LNCAP (cell line): ENCODE data around the gene GAS6.

Experiments
- TF ChIP-seq, protein P1 (sequence below): fragments of 450-650 bp; IDR thresholded peaks from 2 replicates; pipeline ENCODE4 v1.5.1; 2017; ENCODE audit warnings: mild to moderate bottlenecking

GAS6 gene

DNA sequence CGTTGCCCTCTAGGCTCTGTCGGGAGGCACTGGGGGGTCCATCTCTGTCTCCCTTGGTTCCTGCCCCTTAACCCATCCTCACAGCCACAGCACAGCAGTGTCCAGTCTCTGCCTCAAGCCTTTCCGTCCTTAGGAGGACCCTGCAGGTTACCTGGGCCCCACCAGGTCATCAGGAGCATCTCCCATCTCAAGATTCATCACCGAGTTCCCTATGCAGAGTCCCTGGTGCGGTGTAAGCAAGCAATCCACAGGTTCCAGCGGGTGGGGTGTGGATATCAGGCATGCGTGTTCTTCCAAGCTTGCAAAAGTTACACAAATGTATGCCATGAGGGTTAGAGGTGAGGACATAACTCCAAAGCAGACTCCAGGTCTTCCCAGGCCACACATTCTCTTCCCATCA, 20.9 kb upstream of the GAS6 start:
- TF ChIP-seq, protein P1, sequence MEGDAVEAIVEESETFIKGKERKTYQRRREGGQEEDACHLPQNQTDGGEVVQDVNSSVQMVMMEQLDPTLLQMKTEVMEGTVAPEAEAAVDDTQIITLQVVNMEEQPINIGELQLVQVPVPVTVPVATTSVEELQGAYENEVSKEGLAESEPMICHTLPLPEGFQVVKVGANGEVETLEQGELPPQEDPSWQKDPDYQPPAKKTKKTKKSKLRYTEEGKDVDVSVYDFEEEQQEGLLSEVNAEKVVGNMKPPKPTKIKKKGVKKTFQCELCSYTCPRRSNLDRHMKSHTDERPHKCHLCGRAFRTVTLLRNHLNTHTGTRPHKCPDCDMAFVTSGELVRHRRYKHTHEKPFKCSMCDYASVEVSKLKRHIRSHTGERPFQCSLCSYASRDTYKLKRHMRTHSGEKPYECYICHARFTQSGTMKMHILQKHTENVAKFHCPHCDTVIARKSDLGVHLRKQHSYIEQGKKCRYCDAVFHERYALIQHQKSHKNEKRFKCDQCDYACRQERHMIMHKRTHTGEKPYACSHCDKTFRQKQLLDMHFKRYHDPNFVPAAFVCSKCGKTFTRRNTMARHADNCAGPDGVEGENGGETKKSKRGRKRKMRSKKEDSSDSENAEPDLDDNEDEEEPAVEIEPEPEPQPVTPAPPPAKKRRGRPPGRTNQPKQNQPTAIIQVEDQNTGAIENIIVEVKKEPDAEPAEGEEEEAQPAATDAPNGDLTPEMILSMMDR = no peak

DNA sequence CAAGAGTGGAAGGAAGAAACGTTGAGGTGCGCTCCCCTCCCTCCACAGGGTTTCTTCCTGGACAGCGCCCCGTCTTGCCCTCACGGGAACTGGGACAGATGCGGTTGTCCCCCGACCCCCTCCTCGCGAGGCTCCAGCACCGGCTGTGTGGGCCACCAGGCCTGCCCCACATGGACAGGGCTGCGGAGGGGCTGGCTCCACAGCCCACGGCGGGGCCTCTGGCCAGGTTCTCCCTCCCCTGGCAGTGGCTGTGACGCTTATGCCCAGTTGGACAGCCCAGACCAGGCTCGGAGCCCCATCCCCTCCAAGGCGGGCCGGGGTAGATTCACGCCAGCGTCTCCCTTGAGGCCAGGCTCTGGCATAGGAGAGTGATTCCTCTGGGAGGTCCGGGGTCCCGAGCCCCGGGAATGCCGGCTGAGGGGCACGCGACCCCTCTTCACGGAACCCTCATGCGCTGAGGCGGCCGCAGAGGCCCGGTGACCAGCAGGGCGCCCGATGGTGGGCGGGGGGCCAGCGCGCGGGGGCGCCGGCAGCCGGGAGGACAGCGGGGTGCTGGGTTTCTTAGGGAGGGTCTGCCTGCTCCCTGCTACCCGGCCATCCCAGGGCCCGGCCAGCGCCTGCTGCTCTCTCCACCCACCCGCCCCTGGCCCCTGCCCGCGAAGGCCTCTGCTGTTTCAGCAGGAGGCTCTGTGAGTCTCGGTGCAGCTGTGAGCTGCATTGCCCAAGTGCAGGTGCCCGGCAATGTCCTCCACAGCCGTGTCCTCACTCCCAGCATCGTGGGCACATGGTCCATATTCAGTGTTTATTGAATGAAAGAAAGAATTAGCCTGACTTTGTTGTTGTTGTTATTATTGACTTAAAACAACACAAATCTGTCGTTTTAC, 20.3 kb upstream of the GAS6 start:
- TF ChIP-seq, protein P1 = no peak

DNA sequence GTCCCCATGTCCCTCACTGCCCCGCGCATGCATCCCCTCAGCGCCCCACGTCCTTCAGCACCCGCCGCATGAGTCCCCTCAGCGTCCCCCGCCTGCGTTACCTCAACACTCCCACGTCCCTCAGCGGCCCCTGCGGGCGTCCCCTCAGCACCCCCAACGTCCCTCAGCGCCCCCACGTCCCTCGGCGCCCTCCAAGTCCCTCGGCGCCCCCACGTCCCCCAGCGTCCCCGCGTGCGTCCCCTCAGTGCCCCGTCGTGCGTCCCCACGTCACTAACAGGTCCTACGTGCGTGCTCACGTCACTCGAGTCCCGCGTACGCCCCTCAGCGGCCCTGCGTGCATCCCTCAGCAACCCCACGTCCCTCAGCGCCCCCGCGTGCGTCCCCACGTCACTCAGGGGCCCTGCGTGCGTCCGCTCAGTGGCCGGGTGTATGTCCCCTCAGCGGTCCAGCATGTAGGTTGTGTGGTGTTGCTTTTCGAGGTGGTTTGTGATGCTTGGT, 19.5 kb upstream of the GAS6 start:
- TF ChIP-seq, protein P1 = no peak

DNA sequence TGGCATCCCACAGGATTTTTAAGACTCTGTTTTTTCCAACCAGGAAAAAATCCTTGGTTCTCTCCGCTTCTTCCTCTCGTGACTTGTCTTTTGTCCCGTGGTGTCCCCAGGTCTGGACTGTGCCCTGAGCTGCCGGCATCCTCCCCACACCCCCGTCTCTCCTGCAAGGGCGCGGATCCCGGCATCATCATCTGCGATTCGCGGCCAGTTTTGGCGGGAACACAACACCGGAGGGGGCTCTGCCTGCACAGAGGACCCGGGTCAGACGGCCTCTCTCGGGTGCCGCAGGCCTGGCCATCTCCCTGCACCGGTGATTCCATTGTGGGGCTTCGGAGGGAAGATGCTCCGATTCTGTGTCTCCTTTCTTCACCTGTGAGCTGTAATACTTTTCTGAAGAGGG, 18.8 kb upstream of the GAS6 start:
- TF ChIP-seq, protein P1 = no peak

DNA sequence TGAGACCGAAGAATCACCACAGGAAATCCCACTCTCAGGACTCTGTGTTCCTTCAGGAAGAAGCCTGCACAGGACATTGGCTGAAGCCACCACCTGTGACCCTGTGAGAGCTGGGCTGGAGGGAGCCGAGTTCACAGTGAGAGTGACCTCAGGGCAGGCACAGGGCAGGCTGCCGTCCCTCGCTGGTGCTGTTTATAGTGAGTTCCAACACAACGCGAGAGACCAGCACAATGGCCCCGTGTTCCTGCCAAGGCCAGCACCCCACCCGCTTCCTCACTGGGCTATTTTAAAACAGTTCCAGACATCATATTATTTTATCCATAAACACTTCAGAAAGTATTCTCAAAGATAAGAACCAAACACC, 18.4 kb upstream of the GAS6 start:
- TF ChIP-seq, protein P1 = no peak

DNA sequence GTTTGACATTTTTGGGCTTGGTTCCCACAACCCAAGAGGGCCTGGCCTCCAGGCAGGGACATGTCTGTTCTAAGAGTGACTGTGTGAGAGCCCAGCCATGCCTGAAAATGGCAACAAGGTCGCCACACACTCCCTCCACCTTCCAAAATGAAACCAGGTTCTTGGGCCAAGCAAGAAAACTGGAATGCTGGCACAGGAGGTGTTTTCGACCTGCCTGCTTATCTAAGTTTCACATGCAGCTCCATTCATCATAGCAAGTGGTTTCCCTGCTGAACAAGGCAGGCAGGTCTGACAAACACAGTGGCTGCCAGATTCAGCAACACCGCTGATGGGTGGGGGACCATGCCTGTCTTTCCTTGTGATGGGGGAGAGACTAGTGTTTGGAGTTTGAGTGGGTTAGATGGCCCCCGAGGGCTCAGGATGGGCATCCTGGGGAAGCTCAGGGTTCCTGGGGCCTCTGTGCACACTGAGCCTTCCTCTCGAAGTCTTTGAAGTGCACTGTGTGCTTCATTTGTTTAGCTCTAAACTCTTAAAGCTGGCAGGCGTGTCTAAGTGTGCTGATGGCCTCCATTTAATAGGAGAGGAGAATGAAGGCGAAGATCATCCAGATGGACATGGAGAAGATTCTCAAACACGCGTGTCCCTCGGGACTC, 17.9 kb upstream of the GAS6 start:
- TF ChIP-seq, protein P1 = no peak

DNA sequence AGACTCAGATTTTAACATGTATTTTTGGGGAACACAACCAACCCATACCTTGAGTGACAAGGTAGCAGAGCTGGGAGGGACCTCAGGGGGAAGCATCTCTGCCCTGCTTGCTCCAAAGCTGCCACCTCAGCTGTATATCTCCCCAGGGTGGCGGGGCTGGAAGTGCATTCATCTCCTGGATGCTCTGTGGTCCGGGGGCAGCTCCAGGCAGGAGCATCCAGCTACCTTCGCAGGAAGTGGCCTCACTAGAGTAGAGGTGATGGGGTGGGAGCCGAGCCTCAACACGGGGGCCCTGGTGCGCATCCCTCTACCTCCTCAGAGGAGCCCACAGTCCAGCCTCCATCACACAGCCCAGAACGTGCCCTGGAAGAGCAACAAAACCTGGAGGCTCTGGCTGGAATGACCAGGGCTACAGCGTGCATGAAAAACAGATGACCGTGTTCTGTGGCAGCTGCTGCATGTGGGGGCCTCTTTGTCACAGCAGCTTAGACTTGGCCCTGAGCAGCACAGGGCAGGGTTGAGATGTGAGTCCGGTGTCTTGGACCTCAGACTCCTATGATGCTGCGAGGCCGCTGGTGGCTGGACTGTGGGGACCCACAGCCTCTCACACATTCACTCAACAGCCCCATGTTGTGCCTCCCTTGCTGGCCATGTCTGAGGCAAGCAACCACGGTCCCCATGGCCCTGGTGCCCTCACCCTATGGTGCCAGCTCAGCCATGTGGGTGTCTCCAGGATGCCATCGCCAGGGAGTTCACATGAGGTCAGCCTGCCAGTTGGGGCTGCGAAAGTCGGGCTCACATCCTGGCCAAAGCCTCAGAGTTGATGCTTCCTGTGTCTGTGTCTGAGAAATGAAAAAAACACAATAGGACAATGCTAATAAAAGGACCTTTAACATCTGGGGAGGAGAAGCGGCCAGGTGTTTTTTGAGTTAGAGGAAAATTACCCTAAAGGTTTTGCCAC, 17.1 kb upstream of the GAS6 start:
- TF ChIP-seq, protein P1 = no peak
